Measurements from ENCODE around the gene CLUH. TPM values are rescaled to one million over a fixed set of nuclear protein-coding genes. Genes with fewer than 3 reads are reported as not detected.
"Not testable (repeated sequence)": the region's sequence is repeated elsewhere in the genome, so short reads cannot be mapped to it uniquely, and the experiment has no call there.

Gene CLUH
- total RNA-seq, 2 donors from 2014 or later: 36.0 to 44.5 TPM

DNA sequence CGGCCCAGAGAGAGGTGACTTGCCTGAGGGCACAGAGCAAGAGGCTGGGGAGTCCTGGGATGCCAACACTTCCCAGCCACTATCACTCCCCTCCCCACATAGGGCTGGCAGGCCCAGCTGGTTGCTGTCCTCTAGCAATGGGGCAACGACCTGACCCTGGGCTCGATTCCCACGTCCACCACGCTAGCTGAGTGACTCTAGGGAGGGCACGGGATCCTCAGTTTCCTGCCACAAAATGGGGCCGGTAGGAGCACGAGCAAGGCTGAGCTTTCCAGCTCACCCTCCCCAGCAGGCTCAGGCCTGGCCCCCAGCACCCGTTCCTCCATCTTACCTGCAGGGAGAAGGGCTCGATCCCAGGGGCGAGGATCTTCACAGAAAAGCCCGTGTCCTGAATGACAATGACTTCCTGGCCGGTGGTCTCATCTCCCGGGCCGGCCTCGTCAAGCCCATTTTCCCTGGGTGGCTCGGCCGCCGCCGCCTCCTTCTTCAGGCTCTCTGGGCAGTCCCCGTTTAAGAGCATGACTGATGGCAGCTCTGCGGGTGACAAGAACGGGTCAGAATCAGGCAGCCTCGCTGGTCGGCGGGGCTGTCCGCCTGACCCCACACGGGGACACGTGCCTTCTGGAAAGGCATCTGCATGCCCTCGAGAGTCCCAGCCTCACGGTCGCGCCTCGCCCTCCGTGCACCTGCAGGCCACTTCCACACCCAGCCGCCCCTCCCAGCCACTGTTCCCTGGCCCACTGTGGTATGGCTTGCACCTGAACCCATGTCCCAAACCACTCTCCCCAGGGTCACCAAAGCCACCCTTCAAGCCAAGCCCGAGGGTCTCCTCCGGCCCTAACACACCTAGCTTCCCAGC lies 7.3 kb downstream of the CLUH start:
- peak; percentile 70 for DNase-seq (ENCODE audit: low spot score)
- intact Hi-C loops (cut with DNase I): loop anchor here in 1 of 2 donors (10.0 kb wide), 1 partner anchor 1049 kb away; no protein-coding TSS in a partner anchor

- peak; percentile 73 for DNase-seq (ENCODE audit: low spot score)
- intact Hi-C loops (cut with DNase I): loop anchor here in 1 of 2 donors (10.0 kb wide), 1 partner anchor 1049 kb away; no protein-coding TSS in a partner anchor
Observed at GRCh38 chr17:2703606-2704005, 8.0 kb downstream of the CLUH start.

DNA sequence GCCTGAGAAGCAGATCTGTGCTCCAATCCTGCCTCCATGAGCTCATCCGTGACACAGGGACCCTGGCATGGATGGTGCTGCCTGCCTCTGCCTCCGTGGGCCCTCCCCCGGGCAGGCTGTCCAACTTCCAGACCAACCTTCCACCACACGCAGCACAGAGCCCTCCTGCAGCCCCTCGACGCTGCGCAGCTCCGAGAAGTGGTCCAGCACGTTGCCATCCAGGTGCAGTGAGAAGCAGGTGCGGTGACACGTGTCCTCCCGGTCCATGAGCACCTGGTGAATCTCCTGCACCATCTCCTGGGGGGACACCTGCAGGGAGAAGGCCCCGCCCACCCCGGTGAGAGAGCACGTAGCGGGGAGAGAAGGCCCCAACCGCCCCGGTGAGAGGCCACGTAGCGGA lies 8.4 kb downstream of the CLUH start:
- peak; percentile 76 for DNase-seq (ENCODE audit: low spot score)
- intact Hi-C loops (cut with DNase I): loop anchor here in 1 of 2 donors (10.0 kb wide), 1 partner anchor 1048 kb away; no protein-coding TSS in a partner anchor

- intact Hi-C loops (cut with DNase I): loop anchor here in 1 of 2 donors (10.0 kb wide), 1 partner anchor 1047 kb away; no protein-coding TSS in a partner anchor
Observed at GRCh38 chr17:2701996-2702741, 9.4 kb downstream of the CLUH start.

DNA sequence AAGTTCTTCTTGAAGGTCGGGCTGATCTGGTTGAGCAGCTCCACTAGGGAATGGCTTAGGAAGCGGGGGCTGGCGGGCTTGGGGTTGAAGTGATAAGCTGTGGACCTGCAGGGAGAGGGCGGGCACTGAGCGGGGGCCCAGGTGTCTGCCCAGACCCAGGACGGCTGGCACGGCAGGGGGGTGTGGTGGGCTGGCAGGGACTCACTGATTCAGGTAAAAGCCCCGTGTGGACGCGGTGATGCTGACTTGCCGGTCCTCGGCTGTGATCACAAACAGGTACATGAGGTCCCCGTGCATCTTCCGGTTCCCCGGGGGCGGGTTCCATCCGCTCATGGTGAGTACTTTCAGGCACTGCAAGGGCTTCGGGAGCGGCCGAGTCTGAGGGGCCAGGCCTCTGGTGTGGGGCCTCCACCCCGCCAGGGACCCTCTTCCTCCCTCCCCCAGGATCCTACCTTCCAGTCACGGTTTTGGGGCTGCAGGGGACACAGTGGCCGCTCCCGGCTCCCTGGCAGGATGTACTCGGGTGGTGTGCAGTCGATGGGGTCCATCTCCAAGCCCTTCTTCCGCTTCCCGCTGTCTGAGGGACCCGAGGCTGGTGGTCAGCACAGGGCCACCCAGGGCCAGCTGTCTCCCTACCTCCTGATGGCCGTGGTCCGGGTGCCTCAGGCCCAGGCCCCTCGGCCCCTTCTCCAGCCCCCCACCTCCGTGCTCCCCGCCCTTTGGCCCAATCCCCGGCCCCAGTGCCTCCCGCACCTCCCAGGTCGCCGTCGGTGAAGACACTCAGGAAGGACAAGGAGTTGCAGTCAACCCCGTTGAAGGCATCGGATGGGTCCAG lies 10.2 kb downstream of the CLUH start:
- intact Hi-C loops (cut with DNase I): loop anchor here in 1 of 2 donors (10.0 kb wide), 1 partner anchor 1047 kb away; no protein-coding TSS in a partner anchor

More at GRCh38 chr17:2701996-2702741, 9.4 kb downstream of the CLUH start:
- peak; percentile 64 for DNase-seq (ENCODE audit: low spot score)

DNA sequence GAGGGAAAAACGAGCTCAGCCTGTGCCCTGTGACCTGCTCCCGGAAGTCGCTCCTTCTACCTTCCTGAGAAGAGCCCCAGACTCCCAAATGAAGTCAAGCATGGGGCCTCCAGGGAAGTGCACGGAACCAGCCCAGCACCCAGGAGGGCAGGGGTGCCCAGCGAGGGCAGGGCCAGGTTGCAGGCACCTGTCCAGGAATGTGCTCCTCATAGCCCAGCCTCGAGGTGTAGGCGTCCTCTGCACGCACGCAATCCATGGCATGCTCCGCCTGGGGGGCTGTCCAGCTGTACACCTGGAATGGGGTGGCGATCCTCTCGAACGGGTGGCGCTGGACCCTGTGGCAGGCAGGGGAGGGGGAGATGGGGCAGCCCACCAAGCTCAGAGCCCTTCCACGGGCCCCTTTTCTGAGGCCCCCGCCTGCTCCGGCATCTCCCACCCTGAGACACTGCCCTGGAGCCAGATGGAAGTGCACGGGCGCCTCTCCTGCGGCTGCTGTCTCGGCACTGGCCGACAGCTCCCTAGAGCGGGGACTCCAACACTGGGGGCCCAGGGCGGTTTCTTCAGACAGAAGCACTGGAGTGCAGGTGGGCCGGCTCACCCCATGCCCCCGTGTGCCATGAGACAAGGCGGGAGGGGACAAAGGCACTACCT lies 10.9 kb downstream of the CLUH start:
- intact Hi-C loops (cut with DNase I): loop anchor here in 1 of 2 donors (10.0 kb wide), 1 partner anchor 1046 kb away; no protein-coding TSS in a partner anchor
- DNase-seq (ENCODE audit: low spot score): peak; percentile 79

More for the DNA sequence above, 10.2 kb downstream of the CLUH start:
- peak; percentile 82 for DNase-seq (ENCODE audit: low spot score)

GRCh38 chr17:2700030-2700490 lies 11.5 kb downstream of the CLUH start:
- intact Hi-C loops (cut with DNase I): loop anchor here in 1 of 2 donors (10.0 kb wide), 1 partner anchor 1045 kb away; no protein-coding TSS in a partner anchor
- peak; percentile 72 for DNase-seq (ENCODE audit: low spot score)

DNA sequence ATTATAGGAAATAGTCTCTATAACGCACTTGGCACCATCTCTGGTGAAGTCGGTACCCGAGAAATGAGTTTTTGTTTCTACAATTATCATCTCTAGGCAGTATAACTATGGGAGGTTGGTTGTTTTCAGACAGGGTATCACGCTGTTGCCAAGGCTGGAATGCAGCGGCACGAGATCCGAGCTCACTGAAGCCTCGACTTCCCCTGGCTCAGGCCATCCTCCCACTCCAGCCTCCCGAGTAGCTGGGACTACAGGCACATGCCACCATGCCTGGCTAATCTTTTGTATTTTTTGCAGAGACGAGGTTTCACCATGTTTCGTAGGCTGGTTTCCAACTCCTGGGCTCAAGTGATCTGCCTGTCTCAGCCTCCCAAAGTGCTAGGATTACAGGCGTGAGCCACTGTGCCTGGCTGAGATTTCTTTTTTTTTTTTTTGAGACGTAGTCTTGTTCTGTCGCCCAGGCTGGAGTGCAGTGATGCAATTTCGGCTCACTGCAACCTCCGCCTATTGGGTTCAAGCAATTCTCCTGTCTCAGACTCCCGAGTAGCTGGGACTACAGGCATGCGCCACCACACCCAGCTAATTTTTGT lies 12.3 kb downstream of the CLUH start:
- intact Hi-C loops (cut with DNase I); DNase-seq (ENCODE audit: low spot score): not testable (repeated sequence)

DNA sequence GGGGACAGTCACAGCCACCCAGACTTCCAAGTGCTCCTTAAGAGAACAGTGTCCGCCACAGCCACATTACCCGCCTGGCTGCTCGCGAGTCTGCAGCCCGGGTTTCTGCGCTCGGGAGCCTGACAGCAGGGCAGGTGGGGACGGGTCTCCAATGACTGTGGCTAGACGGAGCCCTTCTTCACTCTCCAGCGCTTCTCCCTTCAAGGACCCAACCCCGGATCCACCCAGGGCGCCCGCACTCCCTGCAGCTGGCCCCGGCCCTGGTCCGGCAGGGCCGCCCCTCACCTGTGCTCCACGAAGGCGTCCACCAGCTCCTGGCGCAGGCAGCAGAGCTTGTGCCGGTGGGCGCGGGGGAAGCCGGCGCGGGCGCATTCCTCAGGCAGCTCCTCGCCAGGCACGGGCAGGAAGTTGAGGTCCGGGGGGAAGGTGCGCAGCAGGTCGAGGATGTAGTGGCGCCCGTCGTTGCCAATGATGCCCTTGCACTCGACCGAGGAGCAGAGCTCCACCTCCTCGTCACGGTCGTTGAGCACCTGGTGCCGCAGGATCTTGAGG lies 13.9 kb downstream of the CLUH start:
- DNase-seq (ENCODE audit: low spot score): peak; percentile 77
- intact Hi-C loops (cut with DNase I): no loop called here

DNA sequence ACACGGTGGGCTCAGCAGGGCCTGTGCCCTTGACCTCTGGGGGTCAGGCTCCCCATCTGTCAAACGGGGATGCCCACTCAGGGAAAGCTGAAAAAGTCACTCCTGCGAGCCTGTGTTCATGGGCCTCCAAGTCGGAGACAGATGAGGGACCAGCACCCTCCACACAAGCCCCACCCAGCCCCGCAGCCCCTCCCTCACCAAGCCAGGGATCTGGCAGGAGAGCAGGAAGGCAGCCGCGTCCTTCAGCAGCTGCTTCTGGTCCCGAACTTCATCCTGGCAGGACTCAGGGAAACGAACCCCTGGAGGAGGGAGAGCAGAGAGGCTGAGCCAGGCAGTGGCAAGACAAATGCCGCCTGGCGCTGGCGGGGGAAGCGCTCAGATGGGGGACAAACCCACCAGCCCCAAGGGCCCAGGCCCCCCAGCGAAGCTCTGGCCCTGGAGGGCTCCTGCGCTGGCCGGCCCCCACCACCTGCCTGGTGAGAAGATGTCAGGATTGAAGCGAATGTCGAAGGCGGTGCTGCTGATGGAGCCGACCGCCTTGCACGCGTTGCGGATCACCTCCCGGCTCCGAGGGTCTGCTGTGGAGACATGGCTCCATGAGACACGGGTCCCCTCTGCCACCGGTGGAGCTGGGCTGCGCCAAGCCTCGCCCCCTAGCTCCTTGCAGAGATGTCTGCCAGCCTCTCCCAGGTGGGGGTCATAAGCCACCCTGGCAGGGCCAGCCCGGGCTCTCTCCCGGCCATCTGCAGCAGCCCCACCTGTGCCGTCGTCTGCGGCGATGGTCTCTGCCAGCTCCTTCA lies 15.4 kb downstream of the CLUH start:
- intact Hi-C loops (cut with DNase I): no loop called here
- peak; percentile 79 for DNase-seq (ENCODE audit: low spot score)

- intact Hi-C loops (cut with DNase I): no loop called here
- peak; percentile 71 for DNase-seq (ENCODE audit: low spot score)
Observed at GRCh38 chr17:2695243-2695960, 16.2 kb downstream of the CLUH start.

DNA sequence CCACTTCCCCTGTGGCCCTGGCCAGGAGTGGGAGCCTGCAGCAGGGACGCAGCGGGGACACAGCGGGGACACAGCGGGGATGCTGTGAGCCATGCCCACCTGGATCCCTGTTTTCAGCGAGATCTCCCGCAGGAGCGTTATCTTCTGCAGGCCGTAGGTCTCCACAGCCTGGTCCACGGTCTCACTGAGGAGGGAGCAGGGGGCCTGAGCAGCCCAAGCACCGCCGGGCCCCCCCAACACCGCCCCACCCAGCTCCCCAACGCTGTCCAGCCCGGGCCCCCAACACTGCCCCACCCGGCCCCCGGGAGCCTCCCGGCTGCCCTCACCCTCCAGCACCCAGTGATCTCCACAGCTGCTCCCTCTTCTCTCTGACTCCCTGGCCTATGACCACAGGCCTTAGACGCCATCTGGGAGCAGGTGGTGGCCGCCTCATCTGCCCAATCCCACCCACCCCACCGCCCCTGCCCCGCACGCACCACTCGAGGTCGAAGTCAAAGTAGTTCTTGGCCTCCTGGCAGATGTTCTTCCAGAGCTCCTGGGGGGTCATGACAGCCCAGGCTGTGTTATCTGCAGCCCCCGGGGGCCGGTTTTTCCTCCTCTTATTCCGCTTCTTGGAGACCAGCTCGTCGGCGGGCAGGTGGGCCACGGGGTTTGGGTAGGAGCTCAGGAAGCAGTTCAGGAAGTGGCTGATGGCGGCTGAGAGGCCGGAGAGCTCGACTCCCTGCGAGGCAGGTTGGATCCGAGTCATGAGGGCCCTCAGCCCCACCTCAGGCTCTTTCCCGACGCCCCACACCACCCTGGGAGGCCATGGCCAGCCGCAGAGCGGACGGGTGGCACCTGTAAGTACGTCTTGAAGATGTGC lies 17.0 kb downstream of the CLUH start:
- peak; percentile 73 for DNase-seq (ENCODE audit: low spot score)
- intact Hi-C loops (cut with DNase I): no loop called here

DNA sequence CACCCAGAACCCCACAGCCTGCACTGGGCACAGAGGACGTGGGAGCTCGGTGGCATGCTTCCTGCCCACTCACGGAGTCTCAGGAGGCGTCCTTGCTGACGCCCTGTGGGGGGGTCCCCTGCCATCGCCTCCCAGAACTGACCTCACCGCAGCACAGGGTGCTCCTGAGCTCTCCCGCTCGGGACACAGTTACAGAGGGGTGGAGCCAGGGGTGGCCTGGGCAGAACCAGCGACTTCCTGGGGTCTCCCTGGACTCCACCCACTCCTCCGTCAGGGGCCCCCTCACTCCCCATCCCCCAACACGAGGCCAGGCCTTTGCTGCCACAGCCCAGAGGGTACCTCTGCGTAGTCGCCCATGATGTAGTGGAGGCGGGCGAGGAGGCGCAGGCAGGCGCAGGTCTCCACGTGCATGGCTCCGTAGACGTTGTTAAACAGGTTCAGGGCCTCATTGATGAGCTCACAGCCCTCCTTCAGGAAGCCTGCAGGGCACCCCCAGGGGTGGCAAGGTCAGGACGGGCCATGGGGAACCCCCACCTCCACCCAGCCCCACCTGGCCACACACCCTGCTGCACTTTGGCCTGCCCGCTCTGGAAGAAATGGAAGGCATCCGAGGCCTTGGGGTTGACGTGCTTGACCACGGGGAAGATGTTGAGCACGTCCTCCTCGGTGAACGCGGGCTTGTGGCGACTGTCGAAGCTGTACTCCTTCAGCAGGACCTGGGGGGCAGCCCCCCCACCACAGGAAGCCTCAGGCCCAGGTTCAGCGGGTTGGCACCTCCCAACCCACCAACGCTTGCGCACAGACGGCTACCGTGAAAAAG lies 17.8 kb downstream of the CLUH start:
- no peak for DNase-seq (ENCODE audit: low spot score)
- intact Hi-C loops (cut with DNase I): no loop called here

DNA sequence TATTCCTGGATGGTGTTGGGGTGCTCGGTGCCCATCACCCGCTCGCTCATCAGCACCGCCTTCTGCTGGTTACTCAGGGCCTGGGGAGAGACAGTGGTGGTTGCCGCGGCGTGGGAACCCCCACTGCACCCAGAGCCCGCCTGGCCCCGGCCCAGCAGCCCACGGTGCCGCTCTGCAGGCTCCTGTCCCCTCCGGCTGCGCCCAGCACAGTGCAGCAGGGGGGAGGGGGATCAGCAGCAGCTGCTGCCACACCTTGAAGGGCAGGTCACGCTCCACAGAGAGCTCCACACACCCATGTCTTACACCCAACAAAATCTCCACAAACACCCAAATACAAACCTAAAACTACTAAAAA lies 18.8 kb downstream of the CLUH start:
- intact Hi-C loops (cut with DNase I): no loop called here
- DNase-seq (ENCODE audit: low spot score): no peak
